GM12878 (cell line): ENCODE measurements around the gene ARHGEF3. TPM values are rescaled to one million over a fixed set of nuclear protein-coding genes. Genes with fewer than 3 reads are reported as not detected.
A peak's percentile ranks its signal among the peaks of the same experiment; 100 is the strongest.

ENCODE experiments used
- BACH1 ChIP-seq: fragments of 450-650 bp; IDR thresholded peaks from 2 replicates; pipeline ENCODE4 v1.6.1; 2017; ENCODE audit warnings: mild to moderate bottlenecking, borderline replicate concordance
- CHD1 ChIP-seq: IDR thresholded peaks from 2 replicates; pipeline ENCODE4 v1.6.1; 2012; ENCODE audit warnings: low read depth, low read length, improper control_type of control experiment
- CREB1 ChIP-seq: IDR thresholded peaks from 2 replicates; pipeline ENCODE4 v1.6.1; 2012; ENCODE audit warnings: low read depth, mild to moderate bottlenecking, inconsistent platforms
- EED ChIP-seq: sonication (generic); IDR thresholded peaks from 2 replicates; pipeline ENCODE4 v1.6.1; 2016; ENCODE audit warnings: antibody characterized with exemption, low read depth
- EGR1 ChIP-seq, 2 experiments: IDR thresholded peaks; 1 replicate in 1 of 2; 2 replicates in 1 of 2; pipeline ENCODE4 v1.6.1; 2011 to 2012; ENCODE audit warnings: low read depth in 2 of 2, low read length in 2 of 2, borderline replicate concordance in 1 of 2, mild to moderate bottlenecking in 1 of 2, moderate library complexity in 1 of 2
- EZH2 ChIP-seq: IDR thresholded peaks from 2 replicates; pipeline ENCODE4 v1.6.1; 2012; ENCODE audit warnings: low read depth, mild to moderate bottlenecking, control low read depth, inconsistent platforms, low read length, borderline replicate concordance; ENCODE audit not compliant: control insufficient read depth
- FOS ChIP-seq: IDR thresholded peaks from 3 replicates; pipeline ENCODE4 v1.6.1; 2011; ENCODE audit warnings: borderline replicate concordance; ENCODE audit not compliant: insufficient read length; ENCODE audit errors: extremely low read depth
- FOXK2 ChIP-seq: fragments of 450-650 bp; IDR thresholded peaks from 2 replicates; pipeline ENCODE4 v1.6.1; 2017; ENCODE audit warnings: mild to moderate bottlenecking, moderate library complexity
- HDAC6 ChIP-seq: fragments of 200-600 bp; sonication (generic); IDR thresholded peaks from one replicate; pipeline ENCODE4 v1.8.0; 2017; ENCODE audit warnings: antibody characterized with exemption; ENCODE audit not compliant: unreplicated experiment
- IRF4 ChIP-seq: IDR thresholded peaks from 2 replicates; pipeline ENCODE4 v1.6.1; 2011; ENCODE audit warnings: low read depth, low read length
- KDM1A ChIP-seq: fragments of 200-600 bp; sonication (generic); IDR thresholded peaks from 2 replicates; pipeline ENCODE4 v1.6.1; 2016; ENCODE audit warnings: borderline replicate concordance
- MAX ChIP-seq: IDR thresholded peaks from 2 replicates; pipeline ENCODE4 v1.6.1; 2012; ENCODE audit warnings: low read depth, low read length, improper control_type of control experiment
- MTA3 ChIP-seq: IDR thresholded peaks from 2 replicates; pipeline ENCODE4 v1.6.1; 2012; ENCODE audit warnings: low read length, inconsistent platforms, borderline replicate concordance
- NBN ChIP-seq: fragments of 450-650 bp; IDR thresholded peaks from 2 replicates; pipeline ENCODE4 v1.6.1; 2016
- NFIC ChIP-seq: IDR thresholded peaks from 2 replicates; pipeline ENCODE4 v1.6.1; 2012; ENCODE audit warnings: low read depth, mild to moderate bottlenecking, inconsistent platforms, low read length, moderate library complexity
- PAX8 ChIP-seq: fragments of 450-650 bp; IDR thresholded peaks from 2 replicates; pipeline ENCODE4 v1.6.1; 2017; ENCODE audit warnings: mild to moderate bottlenecking, moderate library complexity
- RAD51 ChIP-seq: fragments of 450-650 bp; IDR thresholded peaks from 2 replicates; pipeline ENCODE4 v1.6.1; 2016; ENCODE audit warnings: moderate library complexity, mild to moderate bottlenecking, inconsistent platforms
- RFX5 ChIP-seq: IDR thresholded peaks from 2 replicates; pipeline ENCODE4 v1.6.1; 2011; ENCODE audit warnings: low read depth, low read length, improper control_type of control experiment
- SMARCA5 ChIP-seq: fragments of 450-650 bp; IDR thresholded peaks from 2 replicates; pipeline ENCODE4 v1.6.1; 2017; ENCODE audit warnings: mild to moderate bottlenecking
- SUPT20H ChIP-seq: IDR thresholded peaks from 2 replicates; pipeline ENCODE4 v1.6.1; 2011; ENCODE audit warnings: low read depth, mild to moderate bottlenecking, low read length, moderate library complexity, borderline replicate concordance; ENCODE audit not compliant: control insufficient read depth
- SUZ12 ChIP-seq: fragments of 200-600 bp; sonication (generic); IDR thresholded peaks from one replicate; pipeline ENCODE4 v1.6.1; 2018; ENCODE audit warnings: antibody characterized with exemption, mild to moderate bottlenecking; ENCODE audit not compliant: unreplicated experiment
- TCF7 ChIP-seq: IDR thresholded peaks from 2 replicates; pipeline ENCODE4 v1.6.1; 2014; ENCODE audit warnings: antibody characterized with exemption, borderline replicate concordance
- ZNF622 ChIP-seq: fragments of 450-650 bp; IDR thresholded peaks from 2 replicates; pipeline ENCODE4 v1.6.1; 2017; ENCODE audit warnings: mild to moderate bottlenecking, inconsistent platforms
- polyA plus RNA-seq, 11 experiments: library from polyadenylated mRNA; depleted of rRNA in 4 of 11; unstranded in 6 of 11; stranded (reverse) in 5 of 11; fragments of >200 nt; fragmentation: Nextera tagmentation in 4 of 11; fragmentation: Illumina TruSeq in 1 of 11; extraction: Ambion mirVana in 4 of 11; extraction: Trizol in 1 of 11; gene quantifications; 1 replicate in 1 of 11; 2 replicates in 10 of 11; pipeline versions ENCODE4 v1.2.1 to v1.2.3, GENCODE V29; 2011 to 2016; ENCODE audit warnings: inconsistent platforms in 2 of 11, missing spikeins in 2 of 11, low read depth in 1 of 11
- total RNA-seq, 4 experiments: library from RNA; depleted of rRNA in 3 of 4; stranded (reverse); fragments of >200 nt in 3 of 4; fragmentation: Illumina TruSeq in 1 of 4; extraction: Trizol in 1 of 4; gene quantifications; 2 replicates each; pipeline versions ENCODE4 v1.2.1 to v1.2.3, GENCODE V29; 2013 to 2021
- TF ChIP-seq, protein P1 (sequence below): fragments of 450-650 bp; IDR thresholded peaks from 2 replicates; pipeline ENCODE4 v1.6.1; 2017; ENCODE audit warnings: borderline replicate concordance
- TF ChIP-seq, protein P2 (sequence below): fragments of 450-650 bp; formaldehyde crosslinking; IDR thresholded peaks from 2 replicates; pipeline ENCODE4 v1.4.0; 2022; ENCODE audit warnings: mild to moderate bottlenecking, moderate library complexity
- TF ChIP-seq, protein P3 (sequence below): IDR thresholded peaks from 2 replicates; pipeline ENCODE4 v1.6.1; 2012; ENCODE audit warnings: low read length, inconsistent platforms

ARHGEF3 gene
- total and polyA plus RNA-seq, 10 of the 15 experiments (the other 5 are each of a cell fraction or from before 2014, with no cell fraction given), result 21.8 to 78.7 (median 56.2) TPM

GRCh38 chr3:56837196-56837955 is 35.6 kb upstream of the ARHGEF3 start (continued):
- no peak for TF ChIP-seq SUPT20H
- no peak for TF ChIP-seq RFX5
- TF ChIP-seq PAX8, result no peak
- TF ChIP-seq SUZ12, result no peak
- TF ChIP-seq FOS, result no peak
- TF ChIP-seq RAD51, result no peak
- no peak for TF ChIP-seq TCF7
- no peak for TF ChIP-seq ZNF622
- no peak for TF ChIP-seq FOXK2
- TF ChIP-seq BACH1, result no peak
- no peak for TF ChIP-seq MTA3
- TF ChIP-seq, protein P1, sequence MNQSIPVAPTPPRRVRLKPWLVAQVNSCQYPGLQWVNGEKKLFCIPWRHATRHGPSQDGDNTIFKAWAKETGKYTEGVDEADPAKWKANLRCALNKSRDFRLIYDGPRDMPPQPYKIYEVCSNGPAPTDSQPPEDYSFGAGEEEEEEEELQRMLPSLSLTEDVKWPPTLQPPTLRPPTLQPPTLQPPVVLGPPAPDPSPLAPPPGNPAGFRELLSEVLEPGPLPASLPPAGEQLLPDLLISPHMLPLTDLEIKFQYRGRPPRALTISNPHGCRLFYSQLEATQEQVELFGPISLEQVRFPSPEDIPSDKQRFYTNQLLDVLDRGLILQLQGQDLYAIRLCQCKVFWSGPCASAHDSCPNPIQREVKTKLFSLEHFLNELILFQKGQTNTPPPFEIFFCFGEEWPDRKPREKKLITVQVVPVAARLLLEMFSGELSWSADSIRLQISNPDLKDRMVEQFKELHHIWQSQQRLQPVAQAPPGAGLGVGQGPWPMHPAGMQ, result no peak
- no peak for TF ChIP-seq SMARCA5
- TF ChIP-seq, protein P2, sequence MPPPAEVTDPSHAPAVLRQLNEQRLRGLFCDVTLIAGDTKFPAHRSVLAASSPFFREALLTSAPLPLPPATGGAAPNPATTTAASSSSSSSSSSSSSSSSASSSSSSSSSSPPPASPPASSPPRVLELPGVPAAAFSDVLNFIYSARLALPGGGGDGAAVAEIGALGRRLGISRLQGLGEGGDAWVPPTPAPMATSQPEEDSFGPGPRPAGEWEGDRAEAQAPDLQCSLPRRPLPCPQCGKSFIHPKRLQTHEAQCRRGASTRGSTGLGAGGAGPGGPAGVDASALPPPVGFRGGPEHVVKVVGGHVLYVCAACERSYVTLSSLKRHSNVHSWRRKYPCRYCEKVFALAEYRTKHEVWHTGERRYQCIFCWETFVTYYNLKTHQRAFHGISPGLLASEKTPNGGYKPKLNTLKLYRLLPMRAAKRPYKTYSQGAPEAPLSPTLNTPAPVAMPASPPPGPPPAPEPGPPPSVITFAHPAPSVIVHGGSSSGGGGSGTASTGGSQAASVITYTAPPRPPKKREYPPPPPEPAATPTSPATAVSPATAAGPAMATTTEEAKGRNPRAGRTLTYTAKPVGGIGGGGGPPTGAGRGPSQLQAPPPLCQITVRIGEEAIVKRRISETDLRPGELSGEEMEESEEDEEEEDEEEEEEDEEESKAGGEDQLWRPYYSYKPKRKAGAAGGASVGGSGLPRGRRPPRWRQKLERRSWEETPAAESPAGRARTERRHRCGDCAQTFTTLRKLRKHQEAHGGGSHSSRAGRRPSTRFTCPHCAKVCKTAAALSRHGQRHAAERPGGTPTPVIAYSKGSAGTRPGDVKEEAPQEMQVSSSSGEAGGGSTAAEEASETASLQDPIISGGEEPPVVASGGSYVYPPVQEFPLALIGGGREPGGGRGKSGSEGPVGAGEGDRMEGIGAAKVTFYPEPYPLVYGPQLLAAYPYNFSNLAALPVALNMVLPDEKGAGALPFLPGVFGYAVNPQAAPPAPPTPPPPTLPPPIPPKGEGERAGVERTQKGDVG (CRISPR knock-in tag), result no peak
- TF ChIP-seq IRF4, result no peak
- TF ChIP-seq CREB1, result peak; percentile 42; the same call in 1 of the 2 replicates
- peak; percentile 68; the same call in 1 of the 2 replicates for TF ChIP-seq NFIC
- no peak for TF ChIP-seq EGR1 (IDR thresholded peaks at IDR 0.05; ENCODE audit: borderline replicate concordance in 1 of 2, low read depth in 2 of 2, low read length in 2 of 2)
- no peak for TF ChIP-seq EZH2
- TF ChIP-seq EED, result peak; percentile 90
- TF ChIP-seq KDM1A, result no peak
- TF ChIP-seq MAX, result no peak
- no peak for TF ChIP-seq HDAC6
- TF ChIP-seq NBN, result no peak
- TF ChIP-seq CHD1, result no peak
- TF ChIP-seq, protein P3, sequence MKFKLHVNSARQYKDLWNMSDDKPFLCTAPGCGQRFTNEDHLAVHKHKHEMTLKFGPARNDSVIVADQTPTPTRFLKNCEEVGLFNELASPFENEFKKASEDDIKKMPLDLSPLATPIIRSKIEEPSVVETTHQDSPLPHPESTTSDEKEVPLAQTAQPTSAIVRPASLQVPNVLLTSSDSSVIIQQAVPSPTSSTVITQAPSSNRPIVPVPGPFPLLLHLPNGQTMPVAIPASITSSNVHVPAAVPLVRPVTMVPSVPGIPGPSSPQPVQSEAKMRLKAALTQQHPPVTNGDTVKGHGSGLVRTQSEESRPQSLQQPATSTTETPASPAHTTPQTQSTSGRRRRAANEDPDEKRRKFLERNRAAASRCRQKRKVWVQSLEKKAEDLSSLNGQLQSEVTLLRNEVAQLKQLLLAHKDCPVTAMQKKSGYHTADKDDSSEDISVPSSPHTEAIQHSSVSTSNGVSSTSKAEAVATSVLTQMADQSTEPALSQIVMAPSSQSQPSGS, result no peak
